Measurements from ENCODE around the gene ZBTB25. TPM values are rescaled to one million over a fixed set of nuclear protein-coding genes. Genes with fewer than 3 reads are reported as not detected.

ZBTB25 gene
- polyA plus RNA-seq, 1 of the 3 experiments (the other 2 are of a cell fraction) = 4.5 TPM

DNA sequence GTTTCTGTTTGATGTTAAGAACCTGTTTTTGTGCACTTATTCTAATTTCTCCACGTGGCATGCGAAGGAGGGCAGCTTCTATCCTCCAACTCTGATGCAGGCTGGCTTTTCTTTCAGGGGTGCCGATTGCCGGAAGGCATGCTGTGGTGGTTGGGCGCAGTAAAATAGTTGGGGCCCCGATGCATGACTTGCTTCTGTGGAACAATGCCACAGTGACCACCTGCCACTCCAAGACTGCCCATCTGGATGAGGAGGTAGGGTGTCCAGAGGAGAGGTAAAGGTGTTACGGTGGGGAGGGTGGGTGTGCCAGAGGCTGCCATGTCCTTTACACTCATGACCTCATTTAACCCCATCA lies 85.9 kb downstream of the ZBTB25 start:
- H3K9me3 ChIP-seq = no peaks in the 10 kb centered on the region
- H3K9me2 ChIP-seq = no peaks in the 10 kb centered on the region
- no peak overlapping the region for H3K4me2 ChIP-seq
- no peaks in the 10 kb centered on the region for H3K27me3 ChIP-seq (ENCODE audit: insufficient read depth)
- no peak overlapping the region for H3K9ac ChIP-seq
- DNase-seq = no peak
- H3F3A ChIP-seq (replicated peaks; ENCODE audit: insufficient read depth) = peaks cover 20% of the 10 kb centered on the region
- peak overlapping the region in 1 of 2 experiments; percentile 37; a peak in 1 of 4 replicates for H3K27ac ChIP-seq (ENCODE audit: low read depth in 2 of 2, low read length in 1 of 2)
- POLR2A ChIA-PET = no interaction called here
- no peak overlapping the region for H3K4me3 ChIP-seq (ENCODE audit: low read depth in 2 of 2, low read length in 1 of 2)
- H3K36me3 ChIP-seq (replicated peaks in 1 of 2; ENCODE audit: control insufficient read depth in 1 of 2, insufficient read depth in 2 of 2, low read length in 1 of 2) = peaks cover 21% of the 10 kb centered on the region in 2 experiments
- CTCF ChIA-PET = interaction anchor here (0.8 to 9.4 kb wide), 2 partner anchors 12 to 73 kb away, joined by 3 to 84 read pairs; no protein-coding TSS in a partner anchor
- H3K79me2 ChIP-seq (ENCODE audit: insufficient read depth) = no peaks in the 10 kb centered on the region
- H4K20me1 ChIP-seq (ENCODE audit: insufficient read depth) = no peaks in the 10 kb centered on the region
- WGBS (ENCODE audit: low lambda C conversion rate) = 100% methylated on average over 7 of the region's 7 CpGs
- no peak overlapping the region for H2AFZ ChIP-seq (ENCODE audit: low read depth)
- peaks cover 0 to 10% of the 10 kb centered on the region in 2 experiments; a peak in 2 of 4 replicates for H3K4me1 ChIP-seq (ENCODE audit: control insufficient read depth in 1 of 2, insufficient read depth in 2 of 2, low read depth in 1 of 2, low read length in 1 of 2)
- TF ChIP-seq ELF1 (IDR thresholded peaks at IDR 0.05) = no peak
- no peak for TF ChIP-seq FOXJ3 (CRISPR knock-in tag; IDR thresholded peaks at IDR 0.05)
- no peak for TF ChIP-seq TEAD4 (IDR thresholded peaks at IDR 0.05; ENCODE audit: borderline replicate concordance, insufficient read depth)
- TF ChIP-seq YY1 (IDR thresholded peaks at IDR 0.05; ENCODE audit: low read depth) = no peak
- TF ChIP-seq, protein P1, sequence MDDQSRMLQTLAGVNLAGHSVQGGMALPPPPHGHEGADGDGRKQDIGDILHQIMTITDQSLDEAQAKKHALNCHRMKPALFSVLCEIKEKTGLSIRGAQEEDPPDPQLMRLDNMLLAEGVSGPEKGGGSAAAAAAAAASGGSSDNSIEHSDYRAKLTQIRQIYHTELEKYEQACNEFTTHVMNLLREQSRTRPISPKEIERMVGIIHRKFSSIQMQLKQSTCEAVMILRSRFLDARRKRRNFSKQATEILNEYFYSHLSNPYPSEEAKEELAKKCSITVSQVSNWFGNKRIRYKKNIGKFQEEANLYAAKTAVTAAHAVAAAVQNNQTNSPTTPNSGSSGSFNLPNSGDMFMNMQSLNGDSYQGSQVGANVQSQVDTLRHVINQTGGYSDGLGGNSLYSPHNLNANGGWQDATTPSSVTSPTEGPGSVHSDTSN (IDR thresholded peaks at IDR 0.05) = no peak
- no peak for TF ChIP-seq FOXM1 (IDR thresholded peaks at IDR 0.05; ENCODE audit: low read depth)
- no peak for TF ChIP-seq GATA2 (CRISPR knock-in tag; IDR thresholded peaks at IDR 0.05)
- no peak for TF ChIP-seq MXI1 (IDR thresholded peaks at IDR 0.05; ENCODE audit: low read depth, low read length)

DNA sequence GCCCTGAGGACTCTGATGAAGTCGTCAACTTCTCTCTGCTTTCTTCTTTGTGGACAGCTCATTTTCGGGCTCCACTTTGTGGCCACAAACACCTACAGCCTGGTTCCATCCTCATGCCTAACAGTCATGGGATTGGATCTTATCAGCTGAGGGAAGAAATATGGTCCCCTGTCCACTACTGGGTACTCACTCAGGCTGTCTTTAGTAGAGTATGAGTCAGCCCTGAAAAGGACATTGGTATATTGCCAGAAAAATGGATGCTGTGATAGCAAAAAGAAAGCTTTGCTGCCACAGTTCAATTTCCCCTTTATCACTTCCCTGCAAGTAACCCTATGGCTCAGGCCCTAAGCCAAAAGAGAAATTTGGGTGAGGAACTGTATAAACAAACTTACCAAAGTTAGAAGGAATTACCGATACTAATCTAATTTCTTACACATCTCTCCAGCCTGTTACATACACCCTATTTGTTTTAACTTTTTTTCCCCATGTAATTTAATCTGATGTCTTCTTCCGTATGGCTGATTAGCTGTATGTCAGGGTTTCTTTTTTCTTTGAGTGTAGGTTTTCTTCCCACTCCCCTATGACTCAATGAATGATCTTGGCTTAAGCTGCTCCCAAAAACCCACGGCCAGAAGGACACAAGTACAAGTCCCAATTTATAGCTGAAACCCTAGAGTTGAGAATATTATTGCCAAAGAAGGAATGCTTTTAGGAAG lies 86.4 kb downstream of the ZBTB25 start:
- CTCF ChIA-PET = interaction anchor here (0.8 to 9.4 kb wide), 2 partner anchors 13 to 73 kb away, joined by 3 to 84 read pairs; no protein-coding TSS in a partner anchor
- TF ChIP-seq, protein P2, sequence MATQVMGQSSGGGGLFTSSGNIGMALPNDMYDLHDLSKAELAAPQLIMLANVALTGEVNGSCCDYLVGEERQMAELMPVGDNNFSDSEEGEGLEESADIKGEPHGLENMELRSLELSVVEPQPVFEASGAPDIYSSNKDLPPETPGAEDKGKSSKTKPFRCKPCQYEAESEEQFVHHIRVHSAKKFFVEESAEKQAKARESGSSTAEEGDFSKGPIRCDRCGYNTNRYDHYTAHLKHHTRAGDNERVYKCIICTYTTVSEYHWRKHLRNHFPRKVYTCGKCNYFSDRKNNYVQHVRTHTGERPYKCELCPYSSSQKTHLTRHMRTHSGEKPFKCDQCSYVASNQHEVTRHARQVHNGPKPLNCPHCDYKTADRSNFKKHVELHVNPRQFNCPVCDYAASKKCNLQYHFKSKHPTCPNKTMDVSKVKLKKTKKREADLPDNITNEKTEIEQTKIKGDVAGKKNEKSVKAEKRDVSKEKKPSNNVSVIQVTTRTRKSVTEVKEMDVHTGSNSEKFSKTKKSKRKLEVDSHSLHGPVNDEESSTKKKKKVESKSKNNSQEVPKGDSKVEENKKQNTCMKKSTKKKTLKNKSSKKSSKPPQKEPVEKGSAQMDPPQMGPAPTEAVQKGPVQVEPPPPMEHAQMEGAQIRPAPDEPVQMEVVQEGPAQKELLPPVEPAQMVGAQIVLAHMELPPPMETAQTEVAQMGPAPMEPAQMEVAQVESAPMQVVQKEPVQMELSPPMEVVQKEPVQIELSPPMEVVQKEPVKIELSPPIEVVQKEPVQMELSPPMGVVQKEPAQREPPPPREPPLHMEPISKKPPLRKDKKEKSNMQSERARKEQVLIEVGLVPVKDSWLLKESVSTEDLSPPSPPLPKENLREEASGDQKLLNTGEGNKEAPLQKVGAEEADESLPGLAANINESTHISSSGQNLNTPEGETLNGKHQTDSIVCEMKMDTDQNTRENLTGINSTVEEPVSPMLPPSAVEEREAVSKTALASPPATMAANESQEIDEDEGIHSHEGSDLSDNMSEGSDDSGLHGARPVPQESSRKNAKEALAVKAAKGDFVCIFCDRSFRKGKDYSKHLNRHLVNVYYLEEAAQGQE (IDR thresholded peaks at IDR 0.05; ENCODE audit: low read depth, low read length) = 0 out of 2 replicates have a peak, but pooled peaks have one; percentile 26
- TF ChIP-seq, protein P3, sequence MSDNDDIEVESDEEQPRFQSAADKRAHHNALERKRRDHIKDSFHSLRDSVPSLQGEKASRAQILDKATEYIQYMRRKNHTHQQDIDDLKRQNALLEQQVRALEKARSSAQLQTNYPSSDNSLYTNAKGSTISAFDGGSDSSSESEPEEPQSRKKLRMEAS (IDR thresholded peaks at IDR 0.05; ENCODE audit: low read depth) = peak; percentile 27; the same call in 1 of the 2 replicates
- TF ChIP-seq TCF12 (IDR thresholded peaks at IDR 0.05) (peak; percentile 36), JUND (IDR thresholded peaks at IDR 0.05) (peak; percentile 54; the same call in 1 of the 2 replicates), RAD21 (IDR thresholded peaks at IDR 0.05; ENCODE audit: low read length) (no peak), RXRA (IDR thresholded peaks at IDR 0.05; ENCODE audit: borderline replicate concordance, low read depth) (no peak), RFX5 (IDR thresholded peaks at IDR 0.05; ENCODE audit: low read length) (no peak), FOSL2 (IDR thresholded peaks at IDR 0.05; ENCODE audit: borderline replicate concordance, low read depth) (peak; percentile 41; the same call in 1 of the 2 replicates), MEF2A (IDR thresholded peaks at IDR 0.05; ENCODE audit: borderline replicate concordance, low read depth) (no peak), SMC3 (IDR thresholded peaks at IDR 0.05; ENCODE audit: low read depth, low read length) (no peak), TAF1 (IDR thresholded peaks at IDR 0.05; ENCODE audit: borderline replicate concordance, low read depth, low read length) (no peak), NFIC (IDR thresholded peaks at IDR 0.05; ENCODE audit: borderline replicate concordance) (peak; percentile 51; the same call in 1 of the 2 replicates), TEAD4 (IDR thresholded peaks at IDR 0.05; ENCODE audit: borderline replicate concordance, insufficient read depth) (no peak), FOXM1 (IDR thresholded peaks at IDR 0.05; ENCODE audit: low read depth) (no peak), FOXJ3 (CRISPR knock-in tag; IDR thresholded peaks at IDR 0.05) (no peak)
- TF ChIP-seq, protein P4, sequence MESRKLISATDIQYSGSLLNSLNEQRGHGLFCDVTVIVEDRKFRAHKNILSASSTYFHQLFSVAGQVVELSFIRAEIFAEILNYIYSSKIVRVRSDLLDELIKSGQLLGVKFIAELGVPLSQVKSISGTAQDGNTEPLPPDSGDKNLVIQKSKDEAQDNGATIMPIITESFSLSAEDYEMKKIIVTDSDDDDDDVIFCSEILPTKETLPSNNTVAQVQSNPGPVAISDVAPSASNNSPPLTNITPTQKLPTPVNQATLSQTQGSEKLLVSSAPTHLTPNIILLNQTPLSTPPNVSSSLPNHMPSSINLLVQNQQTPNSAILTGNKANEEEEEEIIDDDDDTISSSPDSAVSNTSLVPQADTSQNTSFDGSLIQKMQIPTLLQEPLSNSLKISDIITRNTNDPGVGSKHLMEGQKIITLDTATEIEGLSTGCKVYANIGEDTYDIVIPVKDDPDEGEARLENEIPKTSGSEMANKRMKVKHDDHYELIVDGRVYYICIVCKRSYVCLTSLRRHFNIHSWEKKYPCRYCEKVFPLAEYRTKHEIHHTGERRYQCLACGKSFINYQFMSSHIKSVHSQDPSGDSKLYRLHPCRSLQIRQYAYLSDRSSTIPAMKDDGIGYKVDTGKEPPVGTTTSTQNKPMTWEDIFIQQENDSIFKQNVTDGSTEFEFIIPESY (IDR thresholded peaks at IDR 0.05; ENCODE audit: borderline replicate concordance, low read depth) = no peak

More for the DNA sequence above, 86.4 kb downstream of the ZBTB25 start:
- peaks cover 20% of the 10 kb centered on the region for H3F3A ChIP-seq (replicated peaks; ENCODE audit: insufficient read depth)
- no peaks in the 10 kb centered on the region for H3K27me3 ChIP-seq (ENCODE audit: insufficient read depth)
- H3K9me2 ChIP-seq = no peaks in the 10 kb centered on the region
- 66% methylated on average over 5 of the region's 5 CpGs for WGBS (ENCODE audit: low lambda C conversion rate)
- no peaks in the 10 kb centered on the region for H3K9me3 ChIP-seq
- H3K27ac ChIP-seq (ENCODE audit: low read depth in 2 of 2, low read length in 1 of 2) = peak overlapping the region in 1 of 2 experiments; percentile 37; a peak in 2 of 4 replicates
- H3K79me2 ChIP-seq (ENCODE audit: insufficient read depth) = no peaks in the 10 kb centered on the region
- no peak overlapping the region for H3K4me3 ChIP-seq (ENCODE audit: low read depth in 2 of 2, low read length in 1 of 2)
- peaks cover 20 to 24% of the 10 kb centered on the region in 2 experiments for H3K36me3 ChIP-seq (replicated peaks in 1 of 2; ENCODE audit: control insufficient read depth in 1 of 2, insufficient read depth in 2 of 2, low read length in 1 of 2)
- no peak for DNase-seq
- no peaks in the 10 kb centered on the region for H4K20me1 ChIP-seq (ENCODE audit: insufficient read depth)
- H3K4me2 ChIP-seq = no peak overlapping the region
- no peak overlapping the region for H3K9ac ChIP-seq
- H3K4me1 ChIP-seq (ENCODE audit: control insufficient read depth in 1 of 2, insufficient read depth in 2 of 2, low read depth in 1 of 2, low read length in 1 of 2) = peaks cover 0 to 10% of the 10 kb centered on the region in 2 experiments; a peak in 2 of 4 replicates
- no peak overlapping the region for H2AFZ ChIP-seq (ENCODE audit: low read depth)
- POLR2A ChIA-PET = no interaction called here

All from SK-N-SH (cell line).